H9 (cell line): ENCODE data around the gene MEF2A. TPM values are rescaled to one million over a fixed set of nuclear protein-coding genes. Genes with fewer than 3 reads are reported as not detected.

Source experiments
- DNase-seq: peaks from one replicate; pipeline ENCODE4 v3.0.0-alpha.2; 2017
- H2AFZ ChIP-seq: one replicate; pipeline ENCODE4 v1.6.1; 2013; ENCODE audit warnings: mild to moderate bottlenecking, low read length, control low read depth, moderate library complexity
- H2AK5ac ChIP-seq: 2 replicates; pipeline ENCODE4 v1.6.1; 2013; ENCODE audit warnings: low read length, control low read depth, mixed read lengths; ENCODE audit not compliant: insufficient read length
- H2BK120ac ChIP-seq: one replicate; pipeline ENCODE4 v1.6.1; 2013; ENCODE audit warnings: low read depth, mild to moderate bottlenecking, low read length, control low read depth, inconsistent platforms; ENCODE audit not compliant: poor library complexity, severe bottlenecking
- H2BK12ac ChIP-seq: 2 replicates; pipeline ENCODE4 v1.6.1; 2013; ENCODE audit warnings: low read length, control low read depth, mixed read lengths, low read depth; ENCODE audit not compliant: insufficient read length
- H2BK15ac ChIP-seq: 2 replicates; pipeline ENCODE4 v1.6.1; 2013; ENCODE audit warnings: low read depth, low read length, control low read depth
- H2BK20ac ChIP-seq: one replicate; pipeline ENCODE4 v1.6.1; 2013; ENCODE audit warnings: low read depth, mild to moderate bottlenecking, low read length, control low read depth, inconsistent platforms; ENCODE audit not compliant: poor library complexity, severe bottlenecking
- H2BK5ac ChIP-seq: 2 replicates; pipeline ENCODE4 v1.6.1; 2013; ENCODE audit warnings: low read length, control low read depth, mixed read lengths; ENCODE audit not compliant: insufficient read length
- H3K14ac ChIP-seq: 2 replicates; pipeline ENCODE4 v1.6.1; 2013; ENCODE audit warnings: low read length, control low read depth; ENCODE audit not compliant: insufficient read depth
- H3K18ac ChIP-seq: 2 replicates; pipeline ENCODE4 v1.6.1; 2013; ENCODE audit warnings: low read depth, mild to moderate bottlenecking, mixed read lengths, low read length, control low read depth; ENCODE audit not compliant: insufficient read length
- H3K23ac ChIP-seq: 2 replicates; pipeline ENCODE4 v1.6.1; 2013; ENCODE audit warnings: low read length, control low read depth, mixed read lengths, low read depth; ENCODE audit not compliant: insufficient read length
- H3K23me2 ChIP-seq: 2 replicates; pipeline ENCODE4 v1.6.1; 2013; ENCODE audit warnings: low read depth, mild to moderate bottlenecking, mixed read lengths, low read length, control low read depth; ENCODE audit not compliant: insufficient read length, poor library complexity, severe bottlenecking
- H3K27ac ChIP-seq: 2 replicates; pipeline ENCODE4 v1.5.1; 2013; ENCODE audit warnings: low read length, control low read depth, mixed read lengths, low read depth; ENCODE audit not compliant: insufficient read length
- H3K27me3 ChIP-seq: 2 replicates; pipeline ENCODE4 v1.6.1; 2013; ENCODE audit warnings: low read length, control low read depth, inconsistent platforms; ENCODE audit not compliant: insufficient read depth
- H3K4ac ChIP-seq: 2 replicates; pipeline ENCODE4 v1.6.1; 2013; ENCODE audit warnings: low read depth, mild to moderate bottlenecking, control low read depth, inconsistent platforms, low read length, moderate library complexity
- H3K4me1 ChIP-seq: 2 replicates; pipeline ENCODE4 v1.6.1; 2013; ENCODE audit warnings: low read length, control low read depth, inconsistent platforms; ENCODE audit not compliant: insufficient read depth
- H3K4me2 ChIP-seq: 2 replicates; pipeline ENCODE4 v1.6.1; 2013; ENCODE audit warnings: low read length, control low read depth, mixed read lengths; ENCODE audit not compliant: insufficient read length, insufficient read depth
- H3K56ac ChIP-seq: 2 replicates; pipeline ENCODE4 v1.6.1; 2013; ENCODE audit warnings: low read depth, mild to moderate bottlenecking, mixed read lengths, low read length, control low read depth; ENCODE audit not compliant: insufficient read length
- H3K79me1 ChIP-seq: 2 replicates; pipeline ENCODE4 v1.6.1; 2013; ENCODE audit warnings: low read depth, mild to moderate bottlenecking, moderate library complexity, low read length, control low read depth, inconsistent platforms; ENCODE audit not compliant: insufficient read depth, poor library complexity, severe bottlenecking
- H3K79me2 ChIP-seq: 2 replicates; pipeline ENCODE4 v1.6.1; 2013; ENCODE audit warnings: low read length, control low read depth, inconsistent platforms; ENCODE audit not compliant: insufficient read depth
- H3K9ac ChIP-seq: 2 replicates; pipeline ENCODE4 v1.6.1; 2013; ENCODE audit warnings: low read length, control low read depth, mixed read lengths; ENCODE audit not compliant: insufficient read length; ENCODE audit errors: extremely low read depth
- H3K9me3 ChIP-seq: one replicate; pipeline ENCODE4 v1.6.1; 2013; ENCODE audit warnings: low read depth, low read length, inconsistent platforms; ENCODE audit not compliant: control insufficient read depth
- H3T11ph ChIP-seq: one replicate; pipeline ENCODE4 v1.6.1; 2013; ENCODE audit warnings: mild to moderate bottlenecking, low read length, control low read depth, inconsistent platforms
- H4K20me1 ChIP-seq: one replicate; pipeline ENCODE4 v1.6.1; 2013; ENCODE audit not compliant: control insufficient read depth, insufficient read length, insufficient read depth
- H4K5ac ChIP-seq: 2 replicates; pipeline ENCODE4 v1.6.1; 2013; ENCODE audit warnings: low read depth, mild to moderate bottlenecking, mixed read lengths, low read length, control low read depth; ENCODE audit not compliant: insufficient read length
- H4K8ac ChIP-seq: replicated peaks from 2 replicates; pipeline ENCODE4 v1.6.1; 2013; ENCODE audit warnings: low read length, control low read depth, mixed read lengths, low read depth; ENCODE audit not compliant: insufficient read length
- H4K91ac ChIP-seq: 2 replicates; pipeline ENCODE4 v1.6.1; 2013; ENCODE audit warnings: low read depth, mild to moderate bottlenecking, moderate library complexity, mixed read lengths, low read length, control low read depth; ENCODE audit not compliant: insufficient read length
- H3K27ac Mint-ChIP-seq, 3 experiments: 2 replicates in 2 of 3; 3 replicates in 1 of 3; pipeline ENCODE4 v1.8.0; 2020 to 2021; ENCODE audit warnings: mixed read lengths in 3 of 3, mild to moderate bottlenecking in 1 of 3, moderate library complexity in 1 of 3
- H3K27me3 Mint-ChIP-seq: 2 replicates; pipeline ENCODE4 v1.8.0; 2021; ENCODE audit warnings: low read depth, mild to moderate bottlenecking, moderate library complexity, mixed read lengths
- H3K36me3 Mint-ChIP-seq, 3 experiments: 2 replicates in 2 of 3; 3 replicates in 1 of 3; pipeline ENCODE4 v1.8.0; 2020 to 2021; ENCODE audit warnings: low read depth in 3 of 3, mixed read lengths in 3 of 3; ENCODE audit not compliant: insufficient read depth in 1 of 3
- H3K4me1 Mint-ChIP-seq, 2 experiments: 2 replicates each; pipeline ENCODE4 v1.8.0; 2020; ENCODE audit warnings: mixed read lengths in 2 of 2
- H3K4me3 Mint-ChIP-seq, 2 experiments: 2 replicates in 1 of 2; 3 replicates in 1 of 2; pipeline ENCODE4 v1.8.0; 2020 to 2021; ENCODE audit warnings: mild to moderate bottlenecking in 2 of 2, mixed read lengths in 2 of 2, moderate library complexity in 1 of 2
- H3K9me3 Mint-ChIP-seq, 2 experiments: 2 replicates in 1 of 2; 3 replicates in 1 of 2; pipeline ENCODE4 v1.8.0; 2020; ENCODE audit warnings: mild to moderate bottlenecking in 2 of 2, mixed read lengths in 2 of 2, moderate library complexity in 1 of 2
- CTCF ChIP-seq: fragments of 200-600 bp; sonication (generic); conservative IDR thresholded peaks from 3 replicates; pipeline ENCODE4 v1.8.0; 2021; ENCODE audit warnings: antibody characterized with exemption, mild to moderate bottlenecking
- WGBS: extraction: QIAGEN DNeasy Blood & Tissue Kit; methylation state at CpG from one replicate; pipeline ENCODE4 v1.1.7; 2013; ENCODE audit warnings: missing lambda C conversion rate, low lambda C conversion rate, mixed read lengths; ENCODE audit not compliant: insufficient read length; ENCODE audit errors: extremely low coverage; 5-methylcytosine and 5-hydroxymethylcytosine counted together
- total RNA-seq: library from RNA; stranded (reverse); gene quantifications from 2 replicates; pipeline ENCODE4 v1.2.1, GENCODE V29; 2021

MEF2A gene
- total RNA-seq, 1 experiment from 2014 or later = 20.7 TPM

DNA sequence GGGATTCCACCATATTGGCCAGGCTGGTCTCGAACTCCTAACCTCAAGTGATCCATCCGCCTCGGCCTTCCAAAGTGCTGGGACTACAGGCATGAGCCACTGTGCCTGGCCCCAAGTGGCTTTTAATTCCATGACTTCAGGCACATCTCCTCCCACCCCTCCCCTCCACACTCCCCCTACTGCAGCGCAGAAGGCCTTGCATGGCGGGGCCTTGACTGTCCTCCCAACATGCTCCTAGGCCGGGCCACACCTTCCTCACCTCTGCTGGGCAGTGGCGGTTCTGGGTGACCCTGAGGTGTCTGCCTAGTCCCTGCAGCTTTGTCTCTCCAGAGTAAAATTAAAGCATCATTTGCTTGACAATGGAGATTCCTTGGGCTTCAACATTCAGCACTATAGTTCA, 160.5 kb downstream of the MEF2A start:
- Histone ChIP-seq H3K4ac (no peak overlapping the region), H4K91ac (no peak overlapping the region), H2AFZ (no peak overlapping the region), H3K79me2 (no peaks in the 10 kb centered on the region), H4K20me1 (no peaks in the 10 kb centered on the region), H2AK5ac (no peak overlapping the region), H4K5ac (no peak overlapping the region), H4K8ac (no peak overlapping the region), H3K27me3 (no peaks in the 10 kb centered on the region), H3K23ac (no peak overlapping the region), H3K9me3 (peaks cover 7% of the 10 kb centered on the region), H3K14ac (no peak overlapping the region), H3K9ac (no peak overlapping the region), H3K23me2 (no peaks in the 10 kb centered on the region), H3K4me2 (no peak overlapping the region), H3K79me1 (no peaks in the 10 kb centered on the region), H3K4me1 (no peaks in the 10 kb centered on the region), H3T11ph (no peak overlapping the region), H2BK120ac (no peak overlapping the region), H2BK5ac (no peak overlapping the region), H3K18ac (no peak overlapping the region), H2BK12ac (no peak overlapping the region), H2BK15ac (no peak overlapping the region), H3K27ac (no peak overlapping the region), H3K56ac (no peak overlapping the region), H2BK20ac (no peak overlapping the region)
- peaks cover 19 to 39% (median 22%) of the 10 kb centered on the region in 3 experiments for H3K36me3 Mint-ChIP-seq
- H3K9me3 Mint-ChIP-seq = peaks cover 8 to 11% of the 10 kb centered on the region in 2 experiments
- H3K27me3 Mint-ChIP-seq = peaks cover 1% of the 10 kb centered on the region; the same call in 1 of the 2 replicates
- no peak for TF ChIP-seq CTCF
- no peak for DNase-seq
- WGBS = no CpG with 5 or more reads among the region's 7 CpGs
- peak overlapping the region in 2 of 3 experiments; percentile 3 to 5; a peak in 2 of 7 replicates for H3K27ac Mint-ChIP-seq
- no peak overlapping the region for H3K4me3 Mint-ChIP-seq
- H3K4me1 Mint-ChIP-seq = peaks cover 14 to 19% of the 10 kb centered on the region in 2 experiments
